ENCODE data around the gene HS3ST3A1.

- TF ChIP-seq EZH2 (IDR thresholded peaks at IDR 0.05; ENCODE audit: insufficient read depth, poor library complexity, severe bottlenecking) (no peak), EZH2phosphoT487 (IDR thresholded peaks at IDR 0.05; ENCODE audit: insufficient read depth, low read depth) (no peak)
Observed at GRCh38 chr17:13495423-13495822, 106.3 kb downstream of the HS3ST3A1 start.

Measured in GM23248 (cell line).